HuH-7.5 (cell line): ENCODE results near the gene ALG8.
"Not testable (repeated sequence)": the region's sequence is repeated elsewhere in the genome, so short reads cannot be mapped to it uniquely, and the experiment has no call there.

Experiments
- DNase-seq: peaks from one replicate; pipeline ENCODE4 v3.0.0; 2011; ENCODE audit warnings: low spot score

Gene ALG8

DNA sequence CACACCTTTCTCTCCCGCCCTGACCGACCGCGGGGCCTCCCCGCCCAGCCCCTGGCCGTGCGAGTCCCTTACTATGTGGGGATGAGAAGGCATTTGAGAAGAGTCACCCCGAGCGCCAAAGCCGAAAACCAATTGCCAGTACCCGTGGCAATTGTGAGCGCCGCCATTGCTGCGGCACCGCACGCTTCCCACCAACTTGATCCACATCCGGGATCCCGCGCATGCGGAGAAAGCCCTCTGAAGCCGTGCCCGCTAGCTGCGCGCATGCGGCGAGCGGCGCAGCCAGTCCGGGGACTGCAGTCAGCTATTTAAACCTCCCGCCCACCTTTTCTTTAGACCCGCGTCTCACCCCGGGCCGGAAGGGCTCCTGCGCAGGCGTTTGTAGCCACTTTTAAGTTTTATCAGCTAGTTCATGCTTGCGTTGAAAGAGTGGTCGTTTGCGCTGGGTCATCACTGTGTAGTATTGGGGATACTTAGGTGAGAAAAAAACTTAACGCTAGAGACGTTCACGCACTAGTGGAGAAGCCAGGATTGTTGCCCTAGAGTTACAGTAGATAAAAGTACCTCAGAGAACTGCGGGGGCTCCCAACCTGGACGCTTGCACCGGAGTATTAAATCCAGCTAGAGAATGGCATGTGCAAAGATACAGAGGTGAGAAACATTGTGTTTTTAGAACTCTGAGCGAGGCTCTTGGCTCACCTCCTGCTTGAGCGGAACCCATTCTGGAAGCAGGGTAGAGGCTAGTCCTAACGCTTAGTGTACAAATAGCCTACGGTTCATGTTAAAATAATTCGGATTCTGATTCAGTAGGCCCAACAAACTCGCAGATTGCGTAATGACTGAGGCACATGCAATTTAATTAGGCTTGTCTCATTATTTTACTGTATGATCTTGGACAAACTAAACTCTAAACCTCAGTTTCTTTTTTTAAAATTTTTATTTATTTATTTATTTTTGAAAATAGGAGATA lies at the start of gene ALG8:
Gene ALG8, minus strand, starts transcription at position 205 of the 970 bp plus-strand sequence. Its CDS starts 38 bp downstream, at position 167.
- DNase-seq: peak; percentile 88

DNA sequence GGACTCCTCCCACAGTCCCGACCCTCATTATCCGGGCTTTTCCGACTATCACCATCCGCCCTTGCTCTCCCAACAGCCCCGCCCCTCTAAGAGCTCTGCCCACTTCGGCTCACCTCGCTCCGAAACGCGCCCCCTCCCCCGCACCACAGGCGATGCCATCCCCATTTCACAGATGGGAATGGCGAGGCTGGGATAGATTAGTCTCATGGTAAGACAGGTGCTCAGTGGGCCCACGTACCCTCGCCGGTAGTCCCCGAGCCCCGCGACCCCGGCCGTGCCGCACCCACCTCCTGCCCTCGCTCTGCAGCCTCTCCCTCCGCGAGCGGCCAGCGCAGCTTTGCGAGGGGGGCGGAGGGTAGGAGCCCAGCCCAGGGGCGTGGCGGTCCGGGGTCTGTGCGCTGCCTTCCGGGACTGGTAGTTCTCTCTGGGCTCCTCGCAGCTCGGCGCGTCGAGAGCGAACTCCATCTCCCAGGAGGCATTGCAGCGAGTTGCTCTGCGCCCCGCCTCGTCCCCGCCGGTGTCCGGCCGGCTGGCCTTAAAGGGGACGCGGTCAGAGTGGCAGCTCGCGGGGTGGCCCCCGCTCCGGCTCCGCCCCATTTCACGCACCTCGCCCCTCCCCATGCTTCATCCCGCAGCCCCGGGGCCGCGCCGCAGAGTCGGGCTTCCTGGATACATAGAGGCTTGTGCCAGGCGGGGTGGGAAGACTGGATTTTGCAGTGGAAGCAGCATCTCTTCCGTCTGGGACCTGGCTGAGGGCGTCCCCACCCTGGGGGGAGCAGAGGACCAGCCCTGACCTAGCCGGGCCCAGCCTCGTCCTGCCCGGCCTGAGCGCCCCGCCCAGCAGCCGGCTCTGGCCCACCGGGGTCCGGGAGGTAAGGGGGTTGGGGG lies 49.1 kb upstream of the ALG8 start, which contains the start of the genes KCTD21 and USP35:
Gene KCTD21, minus strand, starts transcription at position 341 of the 888 bp plus-strand sequence. CDS start 14,072 bp downstream, outside the sequence.
Gene USP35, plus strand, starts transcription at position 634 of the 888 bp plus-strand sequence. CDS start 7,327 bp downstream, outside the sequence.
- DNase-seq: peak; percentile 92

DNA sequence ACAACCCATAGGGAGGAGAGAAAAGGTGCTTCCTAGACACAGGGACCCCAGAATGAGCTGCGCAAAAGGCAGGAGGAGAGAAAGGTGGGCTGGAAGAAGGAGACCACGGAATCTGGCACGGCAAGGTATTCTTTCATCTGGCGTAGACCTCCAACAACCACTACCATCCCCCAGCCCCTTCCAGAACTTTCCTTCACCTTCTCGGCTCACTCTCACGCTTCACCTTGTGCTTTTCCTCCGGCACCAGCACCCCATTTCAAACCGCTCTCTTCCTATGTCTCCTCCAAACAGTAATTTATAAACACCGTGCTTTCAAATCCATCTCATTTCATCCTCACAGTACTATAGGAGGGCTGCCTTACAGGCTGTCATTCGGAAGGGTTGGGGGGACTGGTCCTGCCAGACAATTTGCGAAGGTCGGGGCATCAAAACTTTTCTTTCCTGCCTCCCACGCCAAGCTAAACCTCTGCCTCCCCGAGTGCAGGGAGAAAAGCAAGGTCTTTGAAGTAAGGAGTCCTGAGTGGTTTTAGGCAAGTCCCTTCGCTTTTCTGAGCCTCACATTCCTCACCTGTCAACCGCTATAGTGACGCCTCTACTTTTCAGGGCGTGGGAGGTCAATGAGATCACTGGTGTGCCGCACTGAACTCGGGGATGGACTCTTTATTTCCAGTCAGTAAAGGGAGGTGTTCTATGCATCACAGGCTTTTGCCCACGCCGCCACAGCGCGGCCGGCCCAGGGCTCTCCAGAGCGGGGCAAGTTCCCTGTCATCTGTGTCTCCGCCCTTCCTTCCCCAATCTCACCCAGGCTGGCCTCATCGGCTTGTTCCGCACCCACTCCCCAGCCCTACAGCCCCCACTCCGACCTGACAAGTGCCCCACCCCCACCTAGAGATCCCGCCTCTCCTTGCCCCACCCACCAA lies 48.2 kb upstream of the ALG8 start:
- peak; percentile 41 for DNase-seq

DNA sequence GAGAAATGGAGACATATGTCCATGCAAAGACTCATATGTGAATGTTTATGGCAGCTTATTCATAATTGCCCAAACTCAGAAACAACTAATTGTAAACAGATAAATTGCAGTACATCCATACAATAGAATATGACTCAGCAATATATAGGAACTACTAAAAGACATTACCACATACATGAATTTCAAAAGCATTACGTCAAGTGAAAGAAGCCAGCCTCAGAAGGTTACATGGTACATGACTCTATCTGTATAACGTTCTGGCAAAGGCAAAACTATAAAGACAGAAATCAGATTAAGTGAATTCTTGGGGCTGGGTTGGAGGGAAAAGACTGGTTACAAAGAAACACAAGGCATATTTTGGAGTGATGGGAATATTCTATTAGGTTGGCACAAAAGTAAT lies 41.8 kb upstream of the ALG8 start:
- no peak for DNase-seq

DNA sequence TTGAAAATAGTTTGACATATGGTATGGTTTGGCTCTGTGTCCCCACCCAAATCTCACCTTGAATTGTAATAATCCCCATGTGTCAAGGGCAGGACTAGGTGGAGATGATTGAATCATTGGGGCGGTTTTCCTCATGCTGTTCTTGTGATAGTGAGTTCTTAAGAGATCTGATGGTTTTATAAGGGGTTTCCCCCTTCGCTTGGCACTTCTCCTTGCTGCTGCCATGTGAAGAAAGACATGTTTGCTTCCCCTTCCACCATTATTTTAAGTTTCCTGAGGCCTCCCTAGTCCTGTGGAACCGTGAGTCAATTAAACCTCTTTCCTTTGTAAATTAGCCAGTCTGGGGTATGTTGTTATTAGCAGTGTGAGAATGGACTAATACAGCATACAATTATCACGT lies 41.3 kb upstream of the ALG8 start:
- no peak for DNase-seq

DNA sequence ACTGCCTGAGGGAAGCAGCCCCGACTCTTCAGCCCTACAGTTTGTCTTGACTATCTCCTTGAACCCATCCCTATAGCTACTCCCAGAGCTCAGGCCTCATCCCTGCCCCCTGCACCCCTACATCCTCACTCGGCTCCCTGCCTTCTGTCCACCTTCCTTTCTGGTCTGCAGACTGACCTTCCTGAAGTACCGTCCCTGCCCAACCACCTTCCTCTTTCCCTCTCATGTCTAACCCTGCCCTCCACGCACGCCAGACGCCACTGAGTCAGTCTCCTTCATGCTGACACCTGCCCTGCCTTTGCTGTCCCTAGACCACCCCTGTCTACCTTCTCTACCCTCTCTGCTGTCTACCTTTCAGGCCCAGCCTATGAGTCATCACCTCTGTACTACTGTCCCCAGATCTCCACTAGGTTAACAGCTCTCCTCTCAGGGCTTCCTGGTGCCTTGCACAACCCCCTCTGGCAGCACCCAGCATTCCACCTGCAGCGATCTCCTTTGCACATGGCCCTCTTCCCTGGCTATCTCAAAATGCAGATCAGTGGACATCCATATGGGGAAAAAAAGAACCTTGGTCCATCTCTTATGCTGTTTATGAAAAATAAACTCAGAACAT lies 40.1 kb upstream of the ALG8 start:
- peak; percentile 58 for DNase-seq

DNA sequence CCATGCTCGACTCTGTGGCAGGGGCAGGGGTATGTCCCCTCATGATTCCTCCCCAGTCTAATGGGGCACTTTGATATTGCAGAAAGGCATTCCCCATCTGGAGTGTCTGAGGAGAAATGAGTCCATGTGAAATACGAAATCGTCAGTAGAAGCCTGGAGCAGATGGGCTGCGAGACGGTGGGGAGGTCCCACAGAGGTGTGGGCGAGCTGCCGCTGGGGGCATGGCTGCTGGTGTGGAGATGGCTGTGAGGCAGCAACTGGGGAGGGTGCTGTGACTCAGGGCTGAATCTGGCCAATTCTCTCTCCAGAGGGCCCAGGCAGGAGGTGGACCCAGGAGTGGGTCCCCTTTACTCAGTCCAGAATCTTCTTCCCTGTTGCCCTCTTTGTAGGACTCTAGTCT lies 37.8 kb upstream of the ALG8 start:
- DNase-seq: no peak

DNA sequence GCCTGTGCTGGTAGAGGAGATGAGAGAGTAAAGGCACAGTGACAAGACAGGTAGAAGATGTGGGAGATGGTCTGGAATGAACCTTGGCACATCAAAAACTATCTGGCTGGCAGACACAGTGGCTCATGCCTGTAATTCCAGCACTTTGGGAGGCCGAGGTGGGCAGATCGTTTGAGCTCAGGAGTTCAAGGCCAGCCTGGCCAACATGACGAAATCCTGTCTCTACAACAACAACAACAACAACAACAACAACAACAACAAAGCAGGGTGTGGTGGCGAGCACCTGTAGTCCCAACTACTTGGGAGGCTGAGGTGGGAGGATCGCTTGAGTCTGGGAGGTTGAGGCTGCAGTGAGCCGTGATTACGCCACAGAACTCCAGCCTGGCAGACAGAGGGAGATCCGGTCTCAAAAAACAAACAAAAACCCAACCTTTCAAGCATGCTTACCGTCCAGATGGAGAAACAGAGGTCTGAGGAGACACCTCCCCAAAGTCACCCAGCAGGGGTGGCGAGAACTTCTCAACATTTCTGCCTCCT lies 37.2 kb upstream of the ALG8 start:
- DNase-seq: no peak

DNA sequence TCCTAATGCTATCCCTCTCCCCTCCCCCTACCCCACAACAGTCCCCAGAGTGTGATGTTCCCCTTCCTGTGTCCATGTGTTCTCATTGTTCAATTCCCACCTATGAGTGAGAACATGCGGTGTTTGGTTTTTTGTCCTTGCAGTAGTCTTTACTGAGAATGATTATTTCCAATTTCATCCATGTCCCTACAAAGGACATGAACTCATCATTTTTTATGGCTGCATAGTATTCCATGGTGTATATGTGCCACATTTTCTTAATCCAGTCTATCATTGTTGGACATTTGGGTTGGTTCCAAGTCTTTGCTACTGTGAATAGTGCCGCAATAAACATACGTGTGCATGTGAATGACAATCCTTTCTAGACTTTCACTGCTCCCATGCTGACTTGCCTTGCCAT lies 36.4 kb upstream of the ALG8 start:
- DNase-seq: not testable (repeated sequence)

DNA sequence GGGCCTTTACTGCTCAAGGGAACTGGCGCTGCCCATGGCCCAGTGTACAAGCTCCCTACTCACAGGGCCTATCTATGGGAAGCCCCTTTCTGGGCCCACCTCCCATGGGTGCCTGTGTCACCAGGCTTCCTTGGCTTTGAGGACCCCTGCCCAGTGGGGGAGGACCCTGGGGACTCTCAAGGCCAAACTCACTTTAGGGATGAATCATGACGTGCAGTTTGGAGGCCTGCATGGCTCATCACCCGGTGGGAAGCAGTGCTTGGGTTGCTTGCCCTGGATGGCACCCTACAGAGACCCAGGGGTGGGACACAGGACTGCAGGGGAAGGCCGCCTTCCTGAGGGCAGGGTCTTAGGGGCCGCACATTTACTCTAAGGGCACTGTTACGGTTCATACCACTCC lies 32.5 kb upstream of the ALG8 start:
- no peak for DNase-seq

DNA sequence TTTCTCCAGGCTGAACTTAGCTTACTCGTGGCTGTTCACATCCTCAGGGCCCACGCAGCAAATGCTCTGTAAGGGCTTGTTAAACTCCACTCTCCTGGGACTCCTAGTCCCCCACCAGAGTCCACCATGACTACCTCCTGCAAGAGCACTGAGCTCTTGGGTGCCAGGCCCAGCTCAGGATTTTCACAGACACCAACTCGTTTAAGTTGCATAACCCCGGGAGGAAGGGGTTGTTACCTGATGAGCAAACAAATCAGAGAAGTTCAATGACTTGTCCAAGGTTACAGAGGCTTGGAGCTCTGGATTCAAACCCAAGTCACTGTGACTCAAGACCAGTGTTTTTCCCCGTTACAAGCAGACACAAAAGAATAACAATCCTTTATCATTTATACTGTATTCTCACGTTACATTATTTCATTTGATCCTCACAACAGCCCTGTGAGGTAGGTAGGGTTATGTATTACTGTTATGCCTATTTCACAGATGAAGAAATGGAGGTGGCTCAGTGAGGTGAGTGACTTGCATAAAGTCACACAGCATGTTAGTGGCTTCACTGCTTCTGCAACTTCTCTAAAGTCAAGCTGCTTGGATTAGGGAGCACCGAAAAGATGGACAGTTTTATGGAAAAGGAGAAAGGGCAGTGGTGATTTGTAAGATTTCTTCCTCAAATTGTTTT lies 31.6 kb upstream of the ALG8 start:
- DNase-seq: no peak

DNA sequence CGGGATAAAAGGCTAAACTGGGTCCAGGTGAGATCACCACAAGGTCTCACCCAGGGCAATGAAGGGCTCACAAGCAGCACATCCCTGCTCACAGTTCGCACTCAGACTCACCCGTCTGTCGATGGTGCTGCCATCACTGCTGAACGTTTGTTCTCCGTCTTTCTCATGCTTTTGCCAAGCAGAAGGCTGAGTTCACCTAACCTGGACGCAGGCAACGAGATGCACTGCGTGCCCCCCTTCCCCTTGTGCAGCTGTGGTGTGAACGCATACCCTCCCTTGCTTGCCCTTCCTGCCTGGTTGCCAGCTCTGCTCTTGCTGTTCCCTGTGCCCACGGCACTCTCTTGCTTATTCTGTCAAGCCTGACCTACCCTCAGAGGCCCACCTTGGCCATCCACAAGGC lies 31.0 kb upstream of the ALG8 start:
- DNase-seq: no peak

DNA sequence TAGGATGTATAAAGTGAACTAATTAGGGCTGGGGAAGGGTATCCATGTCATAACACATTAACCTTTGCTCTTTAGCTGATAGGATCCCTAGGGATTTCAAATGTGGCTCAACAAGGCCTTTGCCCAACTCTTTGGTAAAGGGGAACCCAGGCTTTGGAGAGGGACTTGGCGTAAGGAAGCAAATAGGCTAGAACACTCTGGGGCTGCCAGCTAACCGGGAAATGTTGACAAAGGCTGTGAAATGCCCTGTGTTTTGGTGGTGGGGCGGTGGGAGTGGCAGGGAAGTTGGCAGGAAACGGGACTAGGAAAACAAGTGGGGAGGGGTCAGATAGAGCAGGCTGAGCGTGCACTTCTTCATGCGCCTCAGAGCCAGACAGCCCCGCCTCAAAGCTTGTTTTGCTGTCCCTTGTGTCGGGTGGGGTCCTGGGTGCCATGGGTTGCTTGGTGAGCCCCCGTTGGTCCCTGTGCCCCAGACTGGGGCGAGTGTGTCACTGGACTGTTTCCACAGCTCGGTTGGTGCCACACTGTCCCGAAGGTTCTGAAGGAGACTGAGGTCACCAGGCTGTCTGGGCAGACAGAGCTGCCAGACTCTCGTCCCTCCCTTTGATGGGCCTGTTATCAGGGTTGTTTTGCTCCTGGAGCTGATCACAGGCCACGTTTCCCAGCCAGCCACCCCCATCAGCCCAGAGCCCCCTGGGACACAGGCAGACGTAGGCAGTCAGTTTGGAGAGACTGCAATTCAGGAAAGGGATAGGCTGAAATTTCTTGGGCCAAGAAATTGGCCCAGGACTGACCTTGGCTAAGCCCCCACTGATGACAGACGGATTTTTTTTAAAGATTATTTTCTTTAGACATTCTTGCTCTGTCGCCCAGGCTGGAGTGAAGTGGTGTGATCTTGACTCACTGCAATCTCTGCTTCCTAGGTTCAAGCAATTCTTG lies 29.4 kb upstream of the ALG8 start:
- no peak for DNase-seq

DNA sequence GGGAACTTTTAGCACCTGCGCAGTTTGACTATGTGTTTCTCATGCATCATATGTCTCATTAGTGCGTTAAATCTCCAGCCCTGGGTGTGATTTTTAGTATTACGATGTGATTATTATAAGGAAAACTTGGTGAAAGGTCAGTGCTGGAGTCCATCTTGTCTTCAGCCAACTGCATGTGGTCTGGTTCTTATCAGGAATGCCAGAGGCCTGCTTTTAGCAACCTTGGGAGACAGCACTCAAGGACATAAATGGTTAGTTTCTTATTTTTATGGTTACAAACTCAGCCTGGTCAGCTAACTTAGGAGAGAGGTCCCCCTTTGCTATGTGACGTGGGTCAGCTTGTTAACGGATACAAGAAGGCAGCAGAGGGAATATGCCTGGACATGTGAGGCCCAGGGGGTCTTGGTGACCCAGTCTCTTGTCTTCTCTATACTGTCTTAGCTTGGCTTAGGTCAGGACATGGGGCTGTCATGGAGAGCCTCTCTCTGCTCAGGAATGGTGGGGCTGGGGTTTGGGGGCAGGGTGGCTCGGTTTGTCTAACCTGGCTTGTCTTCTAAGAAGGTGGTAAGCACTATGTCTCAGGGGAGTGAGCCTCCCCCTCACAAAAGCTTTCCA lies 27.5 kb upstream of the ALG8 start:
- no peak for DNase-seq

DNA sequence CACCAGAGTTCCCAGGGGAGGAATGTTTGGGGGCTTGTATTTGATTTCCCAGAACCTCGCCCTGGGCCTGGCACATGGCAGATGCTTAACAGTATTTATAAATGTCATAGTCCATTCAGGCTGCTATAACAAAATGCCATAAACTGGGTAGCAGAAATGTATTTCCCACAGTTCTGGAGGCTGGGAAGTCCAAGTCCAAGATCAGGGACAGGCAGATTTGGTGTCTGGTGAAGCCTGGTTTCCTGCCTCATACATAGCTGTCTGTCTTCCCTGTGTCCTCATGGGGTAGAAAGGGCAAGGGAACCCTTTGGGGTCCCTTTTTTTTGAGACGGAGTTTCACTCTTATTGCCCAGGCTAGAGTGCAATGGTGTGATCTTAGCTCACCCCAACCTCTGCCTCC lies 25.0 kb upstream of the ALG8 start:
- DNase-seq: no peak

DNA sequence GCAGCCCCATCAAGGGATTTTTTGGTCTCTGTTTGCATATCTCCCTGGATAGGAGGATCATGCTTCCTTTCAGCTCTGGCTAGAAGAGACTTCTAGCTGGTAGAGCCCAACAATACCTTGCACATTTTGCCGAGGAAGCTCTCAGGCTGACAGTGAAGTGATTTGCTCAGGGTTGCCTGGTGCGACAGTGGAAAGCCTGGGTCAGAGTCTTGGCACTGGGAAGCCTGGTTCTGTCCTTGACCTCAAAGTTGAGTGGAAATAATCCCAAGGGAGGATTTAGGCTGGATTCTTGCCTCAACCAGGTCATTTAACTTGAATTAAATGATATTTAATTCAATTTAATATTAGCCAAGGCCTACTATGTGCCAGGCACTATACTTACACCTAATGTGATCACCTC lies 24.4 kb upstream of the ALG8 start:
- DNase-seq: no peak

DNA sequence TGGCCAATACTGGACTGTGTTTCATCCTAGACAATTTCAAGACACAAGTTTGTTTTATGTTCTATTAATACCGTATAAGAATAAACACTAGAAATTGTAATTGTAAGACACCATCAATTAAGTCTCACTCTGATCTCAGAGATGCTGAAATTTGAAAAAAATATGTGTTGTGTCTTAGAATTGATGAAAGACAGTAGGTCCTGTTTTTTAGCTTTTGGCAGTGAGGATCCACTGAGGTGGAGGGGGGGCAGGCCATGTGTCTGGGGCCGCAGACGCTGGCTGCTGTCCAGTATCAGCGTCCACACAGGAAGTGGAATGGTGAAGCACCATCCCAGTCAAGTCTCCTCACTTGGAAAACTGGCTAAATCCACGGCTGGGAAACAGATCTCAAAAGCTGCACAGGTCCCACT lies 22.5 kb upstream of the ALG8 start:
- no peak for DNase-seq

DNA sequence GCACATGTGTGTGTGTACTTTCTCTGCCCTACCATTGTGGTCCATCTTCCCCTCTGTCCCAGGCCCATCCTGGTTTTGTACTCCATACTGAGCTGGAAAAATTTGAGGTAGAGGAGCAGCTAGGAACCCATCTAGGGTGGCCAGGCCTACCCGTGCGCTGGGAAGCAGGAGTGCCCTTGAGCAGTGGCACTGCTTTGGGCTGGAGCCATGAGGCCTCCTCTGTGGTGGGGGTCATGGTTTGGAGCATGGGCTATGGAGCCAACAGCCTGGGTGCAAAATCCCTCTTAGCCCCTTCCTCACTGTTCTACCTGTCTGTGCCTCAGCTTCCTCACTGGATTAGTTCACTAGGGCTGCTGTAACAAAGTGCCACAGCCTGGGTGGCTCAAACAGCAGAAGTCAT lies 21.9 kb upstream of the ALG8 start:
- no peak for DNase-seq

DNA sequence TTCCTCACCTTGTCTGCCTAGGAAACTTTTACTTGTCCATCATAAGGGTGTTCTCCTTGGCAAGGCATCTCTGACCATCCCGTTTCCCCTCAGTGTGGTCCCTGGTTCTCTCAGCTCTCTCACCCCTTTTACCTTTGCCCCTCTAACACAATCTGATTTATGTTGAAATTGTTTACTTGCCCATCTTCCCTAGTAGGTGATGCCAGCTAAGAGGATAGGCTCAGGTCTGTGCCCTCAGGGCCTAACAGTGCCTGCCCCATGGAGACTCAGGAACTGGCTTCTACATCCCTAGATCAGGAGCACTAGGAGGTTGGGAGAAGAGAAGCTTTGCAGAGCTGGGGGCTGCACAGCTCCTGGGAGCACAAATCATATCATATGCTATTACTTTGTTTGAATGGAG lies 21.1 kb upstream of the ALG8 start:
- no peak for DNase-seq
